ENCODE results near the gene CTCF. TPM values are rescaled to one million over a fixed set of nuclear protein-coding genes. Genes with fewer than 3 reads are reported as not detected.

Gene CTCF
- total and polyA plus RNA-seq, 2 experiments from 2014 or later: 64.5 to 72.3 TPM

DNA sequence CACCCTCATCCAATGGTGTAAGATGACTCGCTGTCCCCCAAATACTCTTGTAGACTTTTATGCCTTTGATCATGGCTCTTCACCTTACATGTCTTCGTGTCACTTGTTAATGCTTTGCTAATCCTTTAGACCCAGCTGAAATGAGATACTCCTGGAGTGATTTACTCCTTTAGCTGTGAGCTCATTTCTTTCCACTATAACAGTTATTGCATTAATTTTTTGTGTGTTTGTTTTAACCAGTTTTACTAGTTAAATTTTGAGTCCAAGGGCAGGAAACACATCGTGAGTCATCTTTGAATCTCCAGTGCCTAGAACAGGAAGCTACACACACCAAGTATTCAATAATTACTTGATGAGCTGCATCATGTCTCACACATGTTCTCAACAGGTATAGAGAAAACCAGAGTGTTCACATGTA, 6.5 kb upstream of the CTCF start:
- H3F3A ChIP-seq (replicated peaks; ENCODE audit: low read depth): 0 out of 2 replicates have a peak, but pooled peaks cover under 1% of the 10 kb centered on the region
- ATAC-seq (no peak), DNase-seq (ENCODE audit: low spot score) (no peak)
- no peak overlapping the region for H3K27ac ChIP-seq (ENCODE audit: low read depth)
- no peak overlapping the region for H3K4me3 Mint-ChIP-seq
- peaks cover 42% of the 10 kb centered on the region for H3K79me2 ChIP-seq (replicated peaks; ENCODE audit: insufficient read depth)
- no peak overlapping the region for H2AFZ ChIP-seq
- no peak overlapping the region for H3K4me2 ChIP-seq
- H3K4me3 ChIP-seq: no peak overlapping the region
- TF ChIP-seq ZNF331 (CRISPR knock-in tag; IDR thresholded peaks at IDR 0.05; ENCODE audit: low read depth) (no peak), JUNB (IDR thresholded peaks at IDR 0.05; ENCODE audit: unreplicated experiment) (no peak)
- H4K20me1 ChIP-seq (replicated peaks; ENCODE audit: insufficient read depth): peaks cover 18% of the 10 kb centered on the region
- no peaks in the 10 kb centered on the region for H3K9me3 Mint-ChIP-seq
- no peaks in the 10 kb centered on the region; the same call in 2 of the 3 replicates for H3K36me3 Mint-ChIP-seq (ENCODE audit: low read depth)
- peaks cover 3% of the 10 kb centered on the region for H3K27me3 Mint-ChIP-seq (ENCODE audit: insufficient read depth, low read depth, poor library complexity)
- no peaks in the 10 kb centered on the region for H3K27me3 ChIP-seq (ENCODE audit: insufficient read depth)
- no peak overlapping the region for H3K27ac Mint-ChIP-seq
- peaks cover under 1% of the 10 kb centered on the region; the same call in 1 of the 2 replicates for H3K4me1 ChIP-seq (ENCODE audit: insufficient read depth)
- no peaks in the 10 kb centered on the region for H3K9me2 ChIP-seq (ENCODE audit: insufficient read depth)
- peaks cover 10% of the 10 kb centered on the region; the same call in 2 of the 3 replicates for H3K4me1 Mint-ChIP-seq
- H3K36me3 ChIP-seq (ENCODE audit: insufficient read depth): no peaks in the 10 kb centered on the region; the same call in 1 of the 2 replicates

DNA sequence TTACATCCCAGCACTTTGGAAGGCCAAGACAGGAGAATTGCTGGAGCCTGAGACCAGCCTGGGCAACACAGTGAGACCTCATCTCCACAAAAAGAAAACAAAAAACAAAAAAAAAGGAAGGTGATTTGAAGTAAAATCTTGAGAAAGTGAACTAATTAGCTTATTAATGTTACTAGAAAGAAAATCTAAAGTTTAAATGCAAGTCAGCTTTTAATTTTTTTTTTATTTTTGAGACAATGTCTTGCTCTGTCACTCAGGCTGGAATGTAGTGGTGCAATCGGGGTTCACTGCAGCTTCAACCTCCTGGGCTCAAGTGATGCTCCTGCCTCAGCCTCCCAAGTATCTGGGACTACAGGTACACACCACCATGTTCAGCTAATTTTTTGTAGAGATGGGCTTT, 3.5 kb upstream of the CTCF start:
- H3K4me2 ChIP-seq: no peak overlapping the region
- TF ChIP-seq POLR2AphosphoS5 (IDR thresholded peaks at IDR 0.05; ENCODE audit: low read depth) (no peak), ETS1 (IDR thresholded peaks at IDR 0.05) (no peak), NANOG (IDR thresholded peaks at IDR 0.05; ENCODE audit: borderline replicate concordance) (no peak), ZNF114 (CRISPR knock-in tag; IDR thresholded peaks at IDR 0.05) (no peak), ZNF331 (CRISPR knock-in tag; IDR thresholded peaks at IDR 0.05; ENCODE audit: low read depth) (no peak), REST (IDR thresholded peaks at IDR 0.05; ENCODE audit: unreplicated experiment) (no peak), EZH2 (IDR thresholded peaks at IDR 0.05; ENCODE audit: low read depth, unreplicated experiment) (no peak), CTCF (conservative IDR thresholded peaks at IDR 0.05; ENCODE audit: low read depth in 2 of 2) (no peak), STAT1 (IDR thresholded peaks at IDR 0.05; ENCODE audit: unreplicated experiment) (no peak)

More for the DNA sequence above, 3.5 kb upstream of the CTCF start:
- DNase-seq (ENCODE audit: low spot score) (no peak), ATAC-seq (no peak)
- no peaks in the 10 kb centered on the region; the same call in 1 of the 2 replicates for H3K36me3 ChIP-seq (ENCODE audit: insufficient read depth)
- no peak overlapping the region for H3K27ac Mint-ChIP-seq
- peaks cover 7% of the 10 kb centered on the region for H3K4me1 ChIP-seq (ENCODE audit: insufficient read depth)
- peaks cover 3% of the 10 kb centered on the region; the same call in 2 of the 3 replicates for H3K36me3 Mint-ChIP-seq (ENCODE audit: low read depth)
- H3K9me3 Mint-ChIP-seq: no peaks in the 10 kb centered on the region
- peaks cover 12% of the 10 kb centered on the region for H4K20me1 ChIP-seq (replicated peaks; ENCODE audit: insufficient read depth)
- H3K79me2 ChIP-seq (replicated peaks; ENCODE audit: insufficient read depth): peaks cover 55% of the 10 kb centered on the region
- no peaks in the 10 kb centered on the region for H3K27me3 ChIP-seq (ENCODE audit: insufficient read depth)
- H3K9me2 ChIP-seq (ENCODE audit: insufficient read depth): no peaks in the 10 kb centered on the region
- no peak overlapping the region for H2AFZ ChIP-seq
- H3K4me3 ChIP-seq: no peak overlapping the region
- no peak overlapping the region for H3K4me3 Mint-ChIP-seq
- no peak overlapping the region for H3K27ac ChIP-seq (ENCODE audit: low read depth)
- peaks cover 12% of the 10 kb centered on the region; the same call in 1 of the 2 replicates for H3F3A ChIP-seq (replicated peaks; ENCODE audit: low read depth)
- H3K4me1 Mint-ChIP-seq: peaks cover 11% of the 10 kb centered on the region
- H3K27me3 Mint-ChIP-seq (ENCODE audit: insufficient read depth, low read depth, poor library complexity): peaks cover 2% of the 10 kb centered on the region
